CD4-positive, alpha-beta T cell (primary cell): Measurements from ENCODE around the gene ETFDH. TPM values are rescaled to one million over a fixed set of nuclear protein-coding genes. Genes with fewer than 3 reads are reported as not detected.
A peak's percentile ranks its signal among the peaks of the same experiment; 100 is the strongest.

Experiments used
- ATAC-seq: fragments of 200-7000 bp; cut with Tn5 transposase; one replicate; pipeline ENCODE4 v1.10.0; 2022; ENCODE audit warnings: mild to moderate bottlenecking; ENCODE audit not compliant: poor library complexity
- CTCF ChIA-PET: fragments of 350-600 bp; sonication (Branson Sonifier 250); formaldehyde crosslinking; loops from one replicate; lab custom pipeline; 2021; ENCODE audit warnings: antibody characterized with exemption, inconsistent platforms; lab: Charles Lee
- POLR2A ChIA-PET: fragments of 350-600 bp; sonication (Branson Sonifier 250); formaldehyde crosslinking; loops from one replicate; lab custom pipeline; 2021; ENCODE audit warnings: antibody characterized with exemption, inconsistent platforms; lab: Charles Lee
- DNase-seq, 14 experiments: peaks; one replicate each; pipeline ENCODE4 v3.0.0-alpha.2; 2013 to 2020; ENCODE audit warnings: mixed read lengths in 2 of 14
- H3K27ac ChIP-seq, 2 donors: one replicate each; pipeline versions ENCODE4 v1.5.1 to v1.7.0; 2013; ENCODE audit warnings: low read length in 2 of 2, low read depth in 1 of 2, mild to moderate bottlenecking in 1 of 2
- H3K27me3 ChIP-seq, 2 experiments: 1 replicate in 1 of 2; 2 replicates in 1 of 2; pipeline versions ENCODE4 v1.6.1 to v1.7.0; 2013; ENCODE audit warnings: low read length in 2 of 2, control low read depth in 1 of 2, mild to moderate bottlenecking in 1 of 2, moderate library complexity in 1 of 2; ENCODE audit not compliant: insufficient read depth in 2 of 2, control insufficient read depth in 1 of 2
- H3K36me3 ChIP-seq: one replicate; pipeline ENCODE4 v1.6.1; 2013; ENCODE audit warnings: low read length, control low read depth; ENCODE audit not compliant: insufficient read depth
- H3K4me1 ChIP-seq: one replicate; pipeline ENCODE4 v1.6.1; 2013; ENCODE audit warnings: low read length, control low read depth; ENCODE audit not compliant: insufficient read depth
- H3K4me3 ChIP-seq: one replicate; pipeline ENCODE4 v1.5.1; 2013; ENCODE audit warnings: mild to moderate bottlenecking, low read length, moderate library complexity
- H3K9me3 ChIP-seq, 2 experiments: 1 replicate in 1 of 2; 2 replicates in 1 of 2; pipeline versions ENCODE4 v1.6.1 to v1.7.0; 2013; ENCODE audit warnings: low read length in 2 of 2, mild to moderate bottlenecking in 2 of 2, control low read depth in 1 of 2, moderate library complexity in 1 of 2; ENCODE audit not compliant: control insufficient read depth in 1 of 2, insufficient read depth in 1 of 2
- H3K27ac Mint-ChIP-seq: one replicate; pipeline ENCODE4 v1.8.0; 2020; ENCODE audit warnings: mixed read lengths
- H3K27me3 Mint-ChIP-seq: one replicate; pipeline ENCODE4 v1.8.0; 2021; ENCODE audit warnings: mixed read lengths
- H3K36me3 Mint-ChIP-seq: one replicate; pipeline ENCODE4 v1.8.0; 2021; ENCODE audit warnings: low read depth, mixed read lengths
- H3K4me1 Mint-ChIP-seq: one replicate; pipeline ENCODE4 v1.8.0; 2021; ENCODE audit warnings: low read depth, mixed read lengths
- H3K4me3 Mint-ChIP-seq: one replicate; pipeline ENCODE4 v1.8.0; 2020; ENCODE audit warnings: mild to moderate bottlenecking, mixed read lengths
- H3K9me3 Mint-ChIP-seq: one replicate; pipeline ENCODE4 v1.8.0; 2020; ENCODE audit warnings: mixed read lengths
- CTCF ChIP-seq: fragments of 200-600 bp; IDR thresholded peaks from one replicate; pipeline ENCODE4 v1.8.0; 2022; ENCODE audit warnings: antibody characterized with exemption, mild to moderate bottlenecking
- intact Hi-C, 2 experiments: fragments of 100-400 bp; cut with DNase I in 1 of 2; cut with micrococcal nuclease in 1 of 2; formaldehyde crosslinking; loops; one replicate each; pipeline versions ENCODE4 v1.15.1 to v1.9.0; 2023 to 2025; cut with DNase I, micrococcal nuclease
- polyA plus RNA-seq, 2 donors: library from polyadenylated mRNA; unstranded; fragments of 120-200 nt; gene quantifications; one replicate each; pipeline ENCODE4 v1.2.1, GENCODE V29; 2013
- total RNA-seq, 174 experiments: library from RNA in 2 of 174; stranded (reverse) in 2 of 174; gene quantifications; one replicate each; pipeline ENCODE4 v1.2.3 and lab custom pipeline; 2021 to 2026

ETFDH gene
- total RNA-seq (10 to 100 TPM; 12.7 to 13.1 TPM), total RNA-seq (lab: John Stamatoyannopoulos, UW) (14.6 to 49.6 (median 29.6) reads per million in 172 experiments)
- polyA plus RNA-seq (2013, experiment 1 of 2) = 15.6 TPM
- polyA plus RNA-seq (2013, experiment 2 of 2) = 16.8 TPM

GRCh38 chr4:158671915-158672806 is at the start of gene ETFDH:
Gene ETFDH, plus strand, starts transcription at chr4:158672296. Its CDS starts 161 bp downstream, at chr4:158672457.
- CTCF ChIA-PET = no interaction called here
- no peaks in the 10 kb centered on the region for H3K36me3 ChIP-seq
- peak; percentile 83 for ATAC-seq

GRCh38 chr4:158624889-158625478 is 47.1 kb upstream of the ETFDH start:
- H3K36me3 Mint-ChIP-seq = no peaks in the 10 kb centered on the region
- H3K27ac Mint-ChIP-seq = no peak overlapping the region
- Histone ChIP-seq H3K27ac (no peak overlapping the region), H3K4me1 (no peaks in the 10 kb centered on the region), H3K9me3 (no peaks in the 10 kb centered on the region), H3K27me3 (peaks cover 0 to 3% of the 10 kb centered on the region in 2 experiments), H3K36me3 (no peaks in the 10 kb centered on the region), H3K4me3 (no peak overlapping the region)
- H3K4me3 Mint-ChIP-seq = no peak overlapping the region
- no peaks in the 10 kb centered on the region for H3K4me1 Mint-ChIP-seq
- ATAC-seq (no peak), DNase-seq (peak in 3 of 14 experiments; percentile 22 to 48 (median 47))
- ChIA-PET CTCF (no interaction called here), POLR2A (no interaction called here)
- intact Hi-C loops = loop anchor here in 1 of 2 experiments (10.0 kb wide), 2 partner anchors 370 to 630 kb away; no protein-coding TSS in a partner anchor
- peaks cover 15% of the 10 kb centered on the region for H3K27me3 Mint-ChIP-seq
- H3K9me3 Mint-ChIP-seq = no peaks in the 10 kb centered on the region
- peak; percentile 61 for TF ChIP-seq CTCF

More at GRCh38 chr4:158671915-158672806, at the start of gene ETFDH:
- intact Hi-C loops = loop anchor here (2.0 to 5.0 kb wide), 3 partner anchors 51 to 430 kb away; partner anchors contain the start of genes RAPGEF2 (in 2 of the 2) and PPID (in 1 of the 2)
- H3K4me3 ChIP-seq = peak within 1 kb of the TSS; percentile 98
- H3K27me3 ChIP-seq = no peaks in the 10 kb centered on the region
- Mint-ChIP-seq H3K36me3 (peaks cover 17% of the 10 kb centered on the region), H3K27me3 (no peaks in the 10 kb centered on the region), H3K27ac (peak within 1 kb of the TSS; percentile 85), H3K4me3 (peak within 1 kb of the TSS; percentile 93), H3K9me3 (no peaks in the 10 kb centered on the region), H3K4me1 (peaks cover 25% of the 10 kb centered on the region)
- DNase-seq = peak; percentile 96 to 100 (median 98)
- POLR2A ChIA-PET = interaction anchor here (0.6 to 1.6 kb wide), 2 partner anchors 20 to 501 kb away, joined by 3 read pairs; no protein-coding TSS in a partner anchor
- TF ChIP-seq CTCF = peak; percentile 62
- H3K9me3 ChIP-seq = no peaks in the 10 kb centered on the region
- H3K4me1 ChIP-seq = peaks cover 19% of the 10 kb centered on the region
- peak within 1 kb of the TSS; percentile 91 to 99 for H3K27ac ChIP-seq

- TF ChIP-seq CTCF = no peak
- ChIA-PET POLR2A (no interaction called here), CTCF (no interaction called here)
- no peaks in the 10 kb centered on the region for H3K9me3 Mint-ChIP-seq
- H3K4me1 Mint-ChIP-seq = no peaks in the 10 kb centered on the region
- Histone ChIP-seq H3K9me3 (no peaks in the 10 kb centered on the region), H3K27ac (no peak overlapping the region), H3K27me3 (no peaks in the 10 kb centered on the region), H3K4me3 (no peak overlapping the region), H3K36me3 (no peaks in the 10 kb centered on the region), H3K4me1 (no peaks in the 10 kb centered on the region)
- intact Hi-C loops = loop anchor here in 1 of 2 experiments (10.0 kb wide), 2 partner anchors 371 to 631 kb away; no protein-coding TSS in a partner anchor
- H3K27me3 Mint-ChIP-seq = peaks cover 15% of the 10 kb centered on the region
- H3K36me3 Mint-ChIP-seq = no peaks in the 10 kb centered on the region
- ATAC-seq = no peak
- DNase-seq = no peak
- H3K4me3 Mint-ChIP-seq = no peak overlapping the region
- H3K27ac Mint-ChIP-seq = no peak overlapping the region
Measured at GRCh38 chr4:158625544-158625943, 46.6 kb upstream of the ETFDH start.
